GM23338 (cell line): ENCODE measurements around the gene RAPGEF3. TPM values are rescaled to one million over a fixed set of nuclear protein-coding genes. Genes with fewer than 3 reads are reported as not detected.

Experiments used
- ATAC-seq: fragments of 200-7000 bp; cut with Tn5 transposase; 3 replicates; pipeline ENCODE4 v1.9.1; 2020
- DNase-seq: peaks from one replicate; pipeline ENCODE4 v3.0.0-alpha.2; 2015; ENCODE audit warnings: low spot score
- H2AFZ ChIP-seq: fragments of 200-600 bp; sonication (generic); 2 replicates; pipeline ENCODE4 v1.8.0; 2016; ENCODE audit warnings: antibody characterized with exemption, mild to moderate bottlenecking, moderate library complexity
- H3F3A ChIP-seq: fragments of 200-600 bp; sonication (generic); replicated peaks from 2 replicates; pipeline ENCODE4 v1.8.0; 2017; ENCODE audit warnings: antibody characterized with exemption, mixed run types, low read depth
- H3K27ac ChIP-seq: fragments of 200-600 bp; sonication (generic); 2 replicates; pipeline ENCODE4 v1.6.1; 2016; ENCODE audit warnings: low read depth
- H3K27me3 ChIP-seq: fragments of 200-600 bp; sonication (generic); 2 replicates; pipeline ENCODE4 v1.8.0; 2016; ENCODE audit warnings: mild to moderate bottlenecking, mixed run types, moderate library complexity; ENCODE audit not compliant: insufficient read depth
- H3K36me3 ChIP-seq: fragments of 200-600 bp; sonication (generic); 2 replicates; pipeline ENCODE4 v1.8.0; 2016; ENCODE audit warnings: mild to moderate bottlenecking; ENCODE audit not compliant: insufficient read depth
- H3K4me1 ChIP-seq: fragments of 200-600 bp; sonication (generic); 2 replicates; pipeline ENCODE4 v1.8.0; 2016; ENCODE audit warnings: mild to moderate bottlenecking, moderate library complexity; ENCODE audit not compliant: insufficient read depth
- H3K4me2 ChIP-seq: fragments of 200-600 bp; sonication (generic); 2 replicates; pipeline ENCODE4 v1.7.1; 2017; ENCODE audit warnings: mixed run types
- H3K4me3 ChIP-seq: fragments of 200-600 bp; sonication (generic); 2 replicates; pipeline ENCODE4 v1.6.1; 2016; ENCODE audit warnings: mixed run types
- H3K79me2 ChIP-seq: fragments of 200-600 bp; sonication (generic); replicated peaks from 2 replicates; pipeline ENCODE4 v1.8.0; 2017; ENCODE audit warnings: mild to moderate bottlenecking; ENCODE audit not compliant: insufficient read depth
- H3K9me2 ChIP-seq: fragments of 200-600 bp; sonication (generic); 2 replicates; pipeline ENCODE4 v1.8.0; 2017; ENCODE audit not compliant: insufficient read depth
- H4K20me1 ChIP-seq: fragments of 200-600 bp; sonication (generic); replicated peaks from 2 replicates; pipeline ENCODE4 v1.8.0; 2017; ENCODE audit warnings: mild to moderate bottlenecking; ENCODE audit not compliant: insufficient read depth
- H3K27ac Mint-ChIP-seq: 2 replicates; pipeline ENCODE4 v1.8.0; 2020; ENCODE audit warnings: inconsistent platforms, mild to moderate bottlenecking, moderate library complexity, mixed read lengths
- H3K27me3 Mint-ChIP-seq: 3 replicates; pipeline ENCODE4 v1.8.0; 2022; ENCODE audit warnings: low read depth, mild to moderate bottlenecking, moderate library complexity, mixed read lengths, inconsistent platforms; ENCODE audit not compliant: insufficient read depth, poor library complexity
- H3K36me3 Mint-ChIP-seq: 3 replicates; pipeline ENCODE4 v1.8.0; 2021; ENCODE audit warnings: low read depth, mild to moderate bottlenecking, inconsistent platforms, moderate library complexity, mixed read lengths
- H3K4me1 Mint-ChIP-seq: 3 replicates; pipeline ENCODE4 v1.8.0; 2020; ENCODE audit warnings: mild to moderate bottlenecking, inconsistent platforms, mixed read lengths
- H3K4me3 Mint-ChIP-seq: 3 replicates; pipeline ENCODE4 v1.8.0; 2021; ENCODE audit warnings: moderate library complexity, mild to moderate bottlenecking, inconsistent platforms, mixed read lengths
- H3K9me3 Mint-ChIP-seq: 3 replicates; pipeline ENCODE4 v1.8.0; 2020; ENCODE audit warnings: moderate library complexity, mild to moderate bottlenecking, inconsistent platforms, mixed read lengths
- CREB1 ChIP-seq: fragments of 250-450 bp; sonication (Bioruptor Pico); IDR thresholded peaks from 2 replicates; pipeline ENCODE4 v1.5.0; 2020; ENCODE audit warnings: low read depth, mild to moderate bottlenecking, moderate library complexity
- ETS1 ChIP-seq: IDR thresholded peaks from 2 replicates; pipeline ENCODE4 v1.6.1; 2016; ENCODE audit warnings: antibody characterized with exemption
- EZH2 ChIP-seq: fragments of 200-600 bp; sonication (generic); IDR thresholded peaks from one replicate; pipeline ENCODE4 v1.8.0; 2017; ENCODE audit warnings: antibody characterized with exemption, mild to moderate bottlenecking, low read depth; ENCODE audit not compliant: unreplicated experiment
- EZH2phosphoT487 ChIP-seq: fragments of 200-600 bp; sonication (generic); IDR thresholded peaks from one replicate; pipeline ENCODE4 v1.8.1; 2018; ENCODE audit warnings: antibody characterized with exemption; ENCODE audit not compliant: unreplicated experiment
- JUNB ChIP-seq: IDR thresholded peaks from one replicate; pipeline ENCODE4 v1.6.1; 2016; ENCODE audit warnings: antibody characterized with exemption; ENCODE audit not compliant: unreplicated experiment
- NANOG ChIP-seq: IDR thresholded peaks from 2 replicates; pipeline ENCODE4 v1.6.1; 2016; ENCODE audit warnings: antibody characterized with exemption, borderline replicate concordance
- STAT1 ChIP-seq: IDR thresholded peaks from one replicate; pipeline ENCODE4 v1.6.1; 2016; ENCODE audit warnings: antibody characterized with exemption; ENCODE audit not compliant: unreplicated experiment
- ZNF114 ChIP-seq: fragments of 250-450 bp; sonication (Bioruptor Pico); IDR thresholded peaks from 2 replicates; pipeline ENCODE4 v1.5.0; 2020; ENCODE audit warnings: mild to moderate bottlenecking, moderate library complexity
- ZNF462 ChIP-seq: fragments of 250-450 bp; sonication (Bioruptor Pico); IDR thresholded peaks from 2 replicates; pipeline ENCODE4 v1.5.0; 2020; ENCODE audit warnings: mild to moderate bottlenecking, moderate library complexity
- polyA plus RNA-seq: library from polyadenylated mRNA; unstranded; fragments of >200 nt; fragmentation: Nextera tagmentation; extraction: Ambion mirVana; gene quantifications from 2 replicates; pipeline ENCODE4 v1.2.1, GENCODE V29; 2016
- total RNA-seq: library from RNA; depleted of rRNA; stranded (reverse); fragments of >200 nt; shearing (Covaris generic); gene quantifications from 2 replicates; pipeline ENCODE4 v1.2.3, GENCODE V29; 2014
- TF ChIP-seq, protein P1 (sequence below): IDR thresholded peaks from one replicate; pipeline ENCODE4 v1.6.1; 2018; ENCODE audit warnings: antibody characterized with exemption; ENCODE audit not compliant: unreplicated experiment

RAPGEF3 gene
- total and polyA plus RNA-seq, 2 experiments from 2014 or later = 2.3 to 11.8 TPM

- H3K36me3 Mint-ChIP-seq = peaks cover 69% of the 10 kb centered on the region
- Histone ChIP-seq H4K20me1 (peaks cover 6% of the 10 kb centered on the region; the same call in 1 of the 2 replicates), H3K36me3 (peaks cover 12% of the 10 kb centered on the region; the same call in 1 of the 2 replicates), H3K4me3 (no peak overlapping the region), H3K27ac (no peak overlapping the region), H3K79me2 (no peaks in the 10 kb centered on the region), H3K4me1 (no peaks in the 10 kb centered on the region), H3K4me2 (no peak overlapping the region), H3K9me2 (no peaks in the 10 kb centered on the region), H3F3A (no peaks in the 10 kb centered on the region), H2AFZ (no peak overlapping the region), H3K27me3 (no peaks in the 10 kb centered on the region)
- H3K4me3 Mint-ChIP-seq = no peak overlapping the region
- H3K4me1 Mint-ChIP-seq = no peaks in the 10 kb centered on the region; the same call in 2 of the 3 replicates
- no peak for TF ChIP-seq JUNB
- TF ChIP-seq, protein P1, sequence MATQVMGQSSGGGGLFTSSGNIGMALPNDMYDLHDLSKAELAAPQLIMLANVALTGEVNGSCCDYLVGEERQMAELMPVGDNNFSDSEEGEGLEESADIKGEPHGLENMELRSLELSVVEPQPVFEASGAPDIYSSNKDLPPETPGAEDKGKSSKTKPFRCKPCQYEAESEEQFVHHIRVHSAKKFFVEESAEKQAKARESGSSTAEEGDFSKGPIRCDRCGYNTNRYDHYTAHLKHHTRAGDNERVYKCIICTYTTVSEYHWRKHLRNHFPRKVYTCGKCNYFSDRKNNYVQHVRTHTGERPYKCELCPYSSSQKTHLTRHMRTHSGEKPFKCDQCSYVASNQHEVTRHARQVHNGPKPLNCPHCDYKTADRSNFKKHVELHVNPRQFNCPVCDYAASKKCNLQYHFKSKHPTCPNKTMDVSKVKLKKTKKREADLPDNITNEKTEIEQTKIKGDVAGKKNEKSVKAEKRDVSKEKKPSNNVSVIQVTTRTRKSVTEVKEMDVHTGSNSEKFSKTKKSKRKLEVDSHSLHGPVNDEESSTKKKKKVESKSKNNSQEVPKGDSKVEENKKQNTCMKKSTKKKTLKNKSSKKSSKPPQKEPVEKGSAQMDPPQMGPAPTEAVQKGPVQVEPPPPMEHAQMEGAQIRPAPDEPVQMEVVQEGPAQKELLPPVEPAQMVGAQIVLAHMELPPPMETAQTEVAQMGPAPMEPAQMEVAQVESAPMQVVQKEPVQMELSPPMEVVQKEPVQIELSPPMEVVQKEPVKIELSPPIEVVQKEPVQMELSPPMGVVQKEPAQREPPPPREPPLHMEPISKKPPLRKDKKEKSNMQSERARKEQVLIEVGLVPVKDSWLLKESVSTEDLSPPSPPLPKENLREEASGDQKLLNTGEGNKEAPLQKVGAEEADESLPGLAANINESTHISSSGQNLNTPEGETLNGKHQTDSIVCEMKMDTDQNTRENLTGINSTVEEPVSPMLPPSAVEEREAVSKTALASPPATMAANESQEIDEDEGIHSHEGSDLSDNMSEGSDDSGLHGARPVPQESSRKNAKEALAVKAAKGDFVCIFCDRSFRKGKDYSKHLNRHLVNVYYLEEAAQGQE = no peak
- TF ChIP-seq EZH2 = no peak
- no peak for TF ChIP-seq STAT1
- no peak for TF ChIP-seq NANOG
- no peak for TF ChIP-seq CREB1 (CRISPR knock-in tag)
- no peak for TF ChIP-seq EZH2phosphoT487
- TF ChIP-seq ZNF114 (CRISPR knock-in tag) = no peak
- TF ChIP-seq ZNF462 (CRISPR knock-in tag) = no peak
- TF ChIP-seq ETS1 = no peak
- no peaks in the 10 kb centered on the region for H3K9me3 Mint-ChIP-seq
- no peak for DNase-seq
- ATAC-seq = no peak
- H3K27me3 Mint-ChIP-seq = peaks cover 19% of the 10 kb centered on the region
- no peak overlapping the region; the same call in 1 of the 2 replicates for H3K27ac Mint-ChIP-seq
Observed at GRCh38 chr12:47785887-47786661, 27.4 kb upstream of the RAPGEF3 start.
